Activated CD4-positive, alpha-beta T cell treated with anti-CD3 and anti-CD28 coated beads for 36 hours (primary cell): ENCODE results near the gene SUFU. TPM values are rescaled to one million over a fixed set of nuclear protein-coding genes. Genes with fewer than 3 reads are reported as not detected.

Experiments
- ATAC-seq: fragments of 200-7000 bp; cut with Tn5 transposase; one replicate; pipeline ENCODE4 v1.10.0; 2021; ENCODE audit warnings: mild to moderate bottlenecking, moderate library complexity
- CTCF ChIA-PET: fragments of 350-600 bp; sonication (Branson Sonifier 250); formaldehyde crosslinking; loops from one replicate; lab custom pipeline; 2021; ENCODE audit warnings: antibody characterized with exemption; lab: Charles Lee
- POLR2A ChIA-PET: fragments of 350-600 bp; sonication (Branson Sonifier 250); formaldehyde crosslinking; loops from one replicate; lab custom pipeline; 2021; ENCODE audit warnings: antibody characterized with exemption, inconsistent platforms; lab: Charles Lee
- DNase-seq: peaks from one replicate; pipeline ENCODE4 v3.0.0-alpha.2; 2020
- H3K27ac Mint-ChIP-seq: one replicate; pipeline ENCODE4 v1.8.0; 2021; ENCODE audit warnings: mixed read lengths
- H3K27me3 Mint-ChIP-seq: one replicate; pipeline ENCODE4 v1.8.0; 2021; ENCODE audit warnings: mixed read lengths
- H3K36me3 Mint-ChIP-seq: one replicate; pipeline ENCODE4 v1.8.0; 2021; ENCODE audit warnings: low read depth, mixed read lengths
- H3K4me1 Mint-ChIP-seq: one replicate; pipeline ENCODE4 v1.8.0; 2021; ENCODE audit warnings: mixed read lengths
- H3K4me3 Mint-ChIP-seq: one replicate; pipeline ENCODE4 v1.8.0; 2021; ENCODE audit warnings: mild to moderate bottlenecking, moderate library complexity, mixed read lengths
- H3K9me3 Mint-ChIP-seq: one replicate; pipeline ENCODE4 v1.8.0; 2021; ENCODE audit warnings: low read depth, mixed read lengths
- intact Hi-C, 2 experiments: fragments of 100-400 bp; cut with DNase I in 1 of 2; cut with micrococcal nuclease in 1 of 2; formaldehyde crosslinking; loops; one replicate each; pipeline versions ENCODE4 v1.14.2 to v1.15.1; 2022 to 2024; cut with DNase I, micrococcal nuclease
- total RNA-seq, 2 experiments: library from RNA; stranded (reverse); gene quantifications; one replicate each; pipeline ENCODE4 v1.2.3, GENCODE V29; 2021

Gene SUFU
- total RNA-seq, 2 experiments from 2014 or later, result 8.4 to 9.5 TPM

DNA sequence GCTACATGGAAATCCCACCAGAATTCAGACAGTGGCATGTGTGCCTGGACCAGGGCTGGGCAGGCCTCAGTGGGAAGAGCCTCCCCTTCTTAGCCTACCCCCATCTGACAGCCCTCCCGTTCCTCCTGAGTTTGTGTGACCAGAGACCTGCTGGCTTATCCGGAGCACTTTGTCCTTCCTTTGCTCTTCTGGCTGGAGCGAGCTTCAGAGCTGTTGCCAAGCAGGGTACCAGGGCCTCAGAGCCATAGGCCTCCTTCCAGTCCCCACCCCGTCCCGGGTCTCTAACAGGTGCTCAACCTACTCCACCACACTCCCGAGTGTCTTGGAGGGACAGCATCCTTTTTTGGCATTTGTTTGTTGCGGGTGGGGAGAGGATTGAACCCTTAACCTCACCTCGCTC lies 114.0 kb downstream of the SUFU start:
- DNase-seq, result no peak
- Mint-ChIP-seq H3K27me3 (no peaks in the 10 kb centered on the region), H3K4me1 (peaks cover 9% of the 10 kb centered on the region), H3K36me3 (peaks cover 3% of the 10 kb centered on the region), H3K9me3 (no peaks in the 10 kb centered on the region), H3K4me3 (no peak overlapping the region), H3K27ac (no peak overlapping the region)
- ChIA-PET CTCF (interaction anchor here (0.6 kb wide), 1 partner anchor 196 kb away, joined by 3 read pairs; no protein-coding TSS in a partner anchor), POLR2A (no interaction called here)
- ATAC-seq, result no peak
- intact Hi-C loops, result loop anchor here in 1 of 2 experiments (2.0 kb wide), 1 partner anchor 15 kb away; no protein-coding TSS in a partner anchor

DNA sequence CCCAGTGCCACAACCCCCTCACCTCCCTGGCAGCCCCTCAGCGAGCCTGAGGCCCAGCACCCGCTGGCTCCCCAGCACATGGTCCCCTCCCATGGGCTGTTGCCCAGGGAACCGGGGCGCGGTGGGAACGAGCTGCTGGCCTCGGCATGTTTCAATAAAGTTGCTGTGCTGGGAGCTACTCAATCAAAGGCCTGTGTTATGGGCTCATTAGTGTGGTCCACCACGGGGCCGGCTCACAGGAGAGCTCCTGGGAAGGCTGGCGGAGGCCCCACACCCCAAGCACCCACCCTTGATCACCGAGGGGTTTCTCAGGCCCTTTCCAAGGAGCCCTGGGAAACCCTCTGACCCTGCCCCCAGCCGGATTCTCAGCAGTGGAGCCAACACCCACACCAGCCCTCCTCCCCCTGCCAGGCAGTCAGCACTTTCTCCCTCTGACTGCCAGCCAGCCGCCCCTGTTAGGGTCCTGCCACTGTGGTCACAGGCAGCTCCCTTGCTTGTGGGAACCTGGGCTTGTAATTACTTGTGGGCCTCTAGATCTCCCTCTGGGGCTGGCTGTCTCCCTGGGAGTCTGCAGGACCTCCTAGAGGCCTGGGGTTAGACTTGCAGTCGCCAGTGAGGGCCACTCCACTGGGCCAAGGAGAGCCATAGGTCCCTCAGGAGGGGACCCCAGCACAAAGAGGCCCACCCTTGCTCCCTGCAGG lies 115.7 kb downstream of the SUFU start:
- peaks cover 5% of the 10 kb centered on the region for H3K4me1 Mint-ChIP-seq
- H3K9me3 Mint-ChIP-seq, result no peaks in the 10 kb centered on the region
- no peak overlapping the region for H3K4me3 Mint-ChIP-seq
- no peaks in the 10 kb centered on the region for H3K27me3 Mint-ChIP-seq
- no peak overlapping the region for H3K27ac Mint-ChIP-seq
- peaks cover 3% of the 10 kb centered on the region for H3K36me3 Mint-ChIP-seq
- ATAC-seq (no peak), DNase-seq (no peak)
- ChIA-PET POLR2A (no interaction called here), CTCF (interaction anchor here (0.9 kb wide), 1 partner anchor 9 kb away, joined by 3 read pairs; no protein-coding TSS in a partner anchor)
- intact Hi-C loops, result no loop called here

DNA sequence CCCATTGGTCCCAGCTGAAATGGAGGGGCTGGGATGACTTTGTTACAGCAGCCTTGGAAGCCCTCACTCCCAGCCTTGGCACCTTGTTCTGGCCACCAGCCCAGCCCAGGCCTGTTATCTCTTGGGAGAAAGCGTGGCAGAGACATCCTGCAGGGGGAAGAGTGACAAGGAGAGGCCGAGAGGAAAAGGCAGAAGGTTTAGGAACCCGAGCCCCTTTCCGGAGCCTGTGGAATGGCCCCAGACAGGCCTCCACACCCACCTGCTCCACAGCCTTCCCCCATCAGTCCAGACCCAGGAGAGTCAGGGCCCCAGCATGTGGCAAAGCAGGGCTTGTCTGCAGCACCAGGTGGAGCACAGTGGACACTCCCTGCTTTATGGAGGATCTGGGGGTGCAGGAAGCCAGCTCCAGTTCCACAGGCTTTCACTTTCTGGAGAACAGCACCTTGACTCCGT lies 116.4 kb downstream of the SUFU start:
- Mint-ChIP-seq H3K27ac (no peak overlapping the region), H3K9me3 (no peaks in the 10 kb centered on the region), H3K4me1 (peaks cover 5% of the 10 kb centered on the region), H3K4me3 (no peak overlapping the region), H3K27me3 (no peaks in the 10 kb centered on the region), H3K36me3 (peaks cover 3% of the 10 kb centered on the region)
- intact Hi-C loops, result no loop called here
- CTCF ChIA-PET, result interaction anchor here (0.7 to 1.0 kb wide), 2 partner anchors 17 to 71 kb away, joined by 3 to 6 read pairs; no protein-coding TSS in a partner anchor
- ATAC-seq (no peak), DNase-seq (no peak)
- POLR2A ChIA-PET, result no interaction called here

GRCh38 chr10:102620591-102621442 lies 117.0 kb downstream of the SUFU start:
- H3K4me1 Mint-ChIP-seq, result peaks cover 5% of the 10 kb centered on the region
- no peak overlapping the region for H3K4me3 Mint-ChIP-seq
- ChIA-PET CTCF (interaction anchor here (0.7 to 1.5 kb wide), 4 partner anchors 11 to 71 kb away, joined by 3 to 6 read pairs (median 4); no protein-coding TSS in a partner anchor), POLR2A (no interaction called here)
- peak overlapping the region; percentile 75 for H3K27ac Mint-ChIP-seq
- H3K27me3 Mint-ChIP-seq, result no peaks in the 10 kb centered on the region
- DNase-seq, result no peak
- peak; percentile 17 for ATAC-seq
- H3K9me3 Mint-ChIP-seq, result no peaks in the 10 kb centered on the region
- H3K36me3 Mint-ChIP-seq, result peaks cover 3% of the 10 kb centered on the region
- intact Hi-C loops, result no loop called here

- H3K4me3 Mint-ChIP-seq, result no peak overlapping the region
- ATAC-seq, result peak; percentile 67
- ChIA-PET POLR2A (no interaction called here), CTCF (interaction anchor here (1.0 to 1.5 kb wide), 3 partner anchors 11 to 25 kb away, joined by 3 to 6 read pairs (median 6); no protein-coding TSS in a partner anchor)
- no peak for DNase-seq
- no peaks in the 10 kb centered on the region for H3K27me3 Mint-ChIP-seq
- intact Hi-C loops, result no loop called here
- H3K4me1 Mint-ChIP-seq, result peaks cover 5% of the 10 kb centered on the region
- H3K27ac Mint-ChIP-seq, result peak overlapping the region; percentile 75
- H3K9me3 Mint-ChIP-seq, result no peaks in the 10 kb centered on the region
- peaks cover 3% of the 10 kb centered on the region for H3K36me3 Mint-ChIP-seq
Observed at GRCh38 chr10:102621443-102622325, 117.9 kb downstream of the SUFU start.

- Mint-ChIP-seq H3K27me3 (no peaks in the 10 kb centered on the region), H3K4me1 (peaks cover 5% of the 10 kb centered on the region), H3K9me3 (no peaks in the 10 kb centered on the region), H3K27ac (no peak overlapping the region), H3K4me3 (no peak overlapping the region), H3K36me3 (no peaks in the 10 kb centered on the region)
- CTCF ChIA-PET, result interaction anchor here (0.5 to 1.4 kb wide), 3 partner anchors 10 to 221 kb away, joined by 3 to 5 read pairs (median 3); no protein-coding TSS in a partner anchor
- POLR2A ChIA-PET, result interaction anchor here (0.6 kb wide), 1 partner anchor 9 kb away, joined by 3 read pairs; no protein-coding TSS in a partner anchor
- DNase-seq (no peak), ATAC-seq (no peak)
- intact Hi-C loops, result no loop called here
Observed at GRCh38 chr10:102624094-102624493, 120.3 kb downstream of the SUFU start.

GRCh38 chr10:102624751-102625645 lies 121.2 kb downstream of the SUFU start:
- Mint-ChIP-seq H3K27ac (no peak overlapping the region), H3K27me3 (no peaks in the 10 kb centered on the region), H3K9me3 (no peaks in the 10 kb centered on the region), H3K4me1 (peaks cover 5% of the 10 kb centered on the region), H3K36me3 (no peaks in the 10 kb centered on the region), H3K4me3 (no peak overlapping the region)
- intact Hi-C loops, result no loop called here
- CTCF ChIA-PET, result interaction anchor here (0.5 to 1.4 kb wide), 3 partner anchors 11 to 222 kb away, joined by 3 to 5 read pairs (median 3); no protein-coding TSS in a partner anchor
- POLR2A ChIA-PET, result interaction anchor here (0.6 kb wide), 1 partner anchor 8 kb away, joined by 3 read pairs; no protein-coding TSS in a partner anchor
- DNase-seq (no peak), ATAC-seq (no peak)

GRCh38 chr10:102626026-102626685 lies 122.4 kb downstream of the SUFU start:
- Mint-ChIP-seq H3K36me3 (no peaks in the 10 kb centered on the region), H3K4me1 (peaks cover 6% of the 10 kb centered on the region), H3K9me3 (no peaks in the 10 kb centered on the region), H3K27me3 (no peaks in the 10 kb centered on the region), H3K4me3 (no peak overlapping the region), H3K27ac (no peak overlapping the region)
- DNase-seq, result no peak
- no peak for ATAC-seq
- intact Hi-C loops, result no loop called here
- ChIA-PET POLR2A (no interaction called here), CTCF (interaction anchor here (0.6 to 0.8 kb wide), 3 partner anchors 10 to 669 kb away, joined by 3 to 4 read pairs (median 3); no protein-coding TSS in a partner anchor)

DNA sequence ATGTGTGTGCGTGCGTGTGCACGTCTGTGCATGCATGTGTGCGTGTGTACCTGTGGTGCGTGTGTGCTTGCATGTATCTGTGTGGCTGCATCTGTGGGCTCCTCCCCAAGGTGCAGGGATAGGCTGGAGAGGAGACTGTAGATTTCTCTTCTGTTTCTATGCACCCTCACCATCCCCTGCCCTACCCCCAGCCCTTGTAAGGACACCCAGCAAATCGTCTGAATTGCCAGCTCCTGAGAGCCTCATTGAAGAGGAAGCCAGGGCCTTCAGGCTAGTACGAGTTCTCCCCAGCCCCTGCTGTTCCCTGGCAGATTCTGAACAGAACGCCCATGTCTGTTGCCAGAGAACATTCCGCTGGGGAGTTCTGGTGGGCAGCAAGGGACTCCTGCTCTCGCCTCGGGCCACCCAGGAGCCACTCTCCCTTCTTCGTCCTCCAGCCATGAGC lies 123.5 kb downstream of the SUFU start:
- DNase-seq (no peak), ATAC-seq (no peak)
- peaks cover 11% of the 10 kb centered on the region for H3K4me1 Mint-ChIP-seq
- ChIA-PET POLR2A (no interaction called here), CTCF (interaction anchor here (0.8 kb wide), 1 partner anchor 11 kb away, joined by 4 read pairs; no protein-coding TSS in a partner anchor)
- H3K36me3 Mint-ChIP-seq, result no peaks in the 10 kb centered on the region
- H3K27ac Mint-ChIP-seq, result peak overlapping the region; percentile 55
- no peak overlapping the region for H3K4me3 Mint-ChIP-seq
- intact Hi-C loops, result no loop called here
- H3K9me3 Mint-ChIP-seq, result no peaks in the 10 kb centered on the region
- no peaks in the 10 kb centered on the region for H3K27me3 Mint-ChIP-seq
